Measurements from ENCODE around the gene NUBPL.
A peak's percentile ranks its signal among the peaks of the same experiment; 100 is the strongest.

Gene NUBPL

DNA sequence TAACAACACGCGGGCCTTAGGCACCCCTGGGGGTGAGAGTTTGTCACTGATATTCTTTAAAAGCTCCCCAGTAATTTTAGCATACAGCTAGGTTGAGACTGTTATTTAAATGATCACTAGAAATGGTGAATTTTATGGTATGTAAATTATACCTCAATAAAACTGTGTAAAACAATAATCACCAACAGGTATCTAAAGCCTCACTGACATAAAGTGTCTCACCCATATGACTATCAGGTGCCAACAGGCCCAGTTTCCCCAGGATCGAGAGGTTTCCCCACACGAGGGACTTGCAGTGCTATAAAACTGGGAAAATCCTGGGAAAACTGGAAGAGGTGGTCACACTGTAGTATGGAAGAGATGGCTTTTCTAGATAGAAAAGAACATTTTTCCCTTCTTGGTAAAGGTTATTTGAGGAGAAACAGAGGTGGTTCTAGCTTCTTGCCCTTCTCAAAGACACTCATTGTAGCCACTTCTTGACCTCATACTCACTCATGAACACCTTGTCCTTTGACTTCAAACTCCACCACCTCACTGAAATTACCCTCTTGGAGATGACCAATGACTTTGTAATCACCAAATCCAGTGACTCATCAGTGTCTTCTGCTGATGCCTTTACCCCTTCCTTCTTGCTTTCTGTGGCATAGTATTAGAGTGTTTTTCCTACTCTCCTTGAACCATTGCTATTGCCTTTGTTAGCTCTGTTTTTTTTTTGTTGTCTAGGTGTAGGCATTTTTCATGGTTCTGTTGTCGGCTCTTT lies 24.8 kb upstream of the NUBPL start:
- no peaks in the 10 kb centered on the region for H3K27me3 Mint-ChIP-seq (ENCODE audit: low read depth)
- H3K9me3 Mint-ChIP-seq: no peaks in the 10 kb centered on the region
- TF ChIP-seq, protein P1, sequence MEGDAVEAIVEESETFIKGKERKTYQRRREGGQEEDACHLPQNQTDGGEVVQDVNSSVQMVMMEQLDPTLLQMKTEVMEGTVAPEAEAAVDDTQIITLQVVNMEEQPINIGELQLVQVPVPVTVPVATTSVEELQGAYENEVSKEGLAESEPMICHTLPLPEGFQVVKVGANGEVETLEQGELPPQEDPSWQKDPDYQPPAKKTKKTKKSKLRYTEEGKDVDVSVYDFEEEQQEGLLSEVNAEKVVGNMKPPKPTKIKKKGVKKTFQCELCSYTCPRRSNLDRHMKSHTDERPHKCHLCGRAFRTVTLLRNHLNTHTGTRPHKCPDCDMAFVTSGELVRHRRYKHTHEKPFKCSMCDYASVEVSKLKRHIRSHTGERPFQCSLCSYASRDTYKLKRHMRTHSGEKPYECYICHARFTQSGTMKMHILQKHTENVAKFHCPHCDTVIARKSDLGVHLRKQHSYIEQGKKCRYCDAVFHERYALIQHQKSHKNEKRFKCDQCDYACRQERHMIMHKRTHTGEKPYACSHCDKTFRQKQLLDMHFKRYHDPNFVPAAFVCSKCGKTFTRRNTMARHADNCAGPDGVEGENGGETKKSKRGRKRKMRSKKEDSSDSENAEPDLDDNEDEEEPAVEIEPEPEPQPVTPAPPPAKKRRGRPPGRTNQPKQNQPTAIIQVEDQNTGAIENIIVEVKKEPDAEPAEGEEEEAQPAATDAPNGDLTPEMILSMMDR (IDR thresholded peaks at IDR 0.05; ENCODE audit: unreplicated experiment in 3 of 3): no peak
- no peaks in the 10 kb centered on the region for H3K4me1 Mint-ChIP-seq
- no peaks in the 10 kb centered on the region for H3K36me3 Mint-ChIP-seq (ENCODE audit: low read depth)
- no peak overlapping the region for H3K4me3 Mint-ChIP-seq
- no peak overlapping the region for H3K27ac Mint-ChIP-seq

DNA sequence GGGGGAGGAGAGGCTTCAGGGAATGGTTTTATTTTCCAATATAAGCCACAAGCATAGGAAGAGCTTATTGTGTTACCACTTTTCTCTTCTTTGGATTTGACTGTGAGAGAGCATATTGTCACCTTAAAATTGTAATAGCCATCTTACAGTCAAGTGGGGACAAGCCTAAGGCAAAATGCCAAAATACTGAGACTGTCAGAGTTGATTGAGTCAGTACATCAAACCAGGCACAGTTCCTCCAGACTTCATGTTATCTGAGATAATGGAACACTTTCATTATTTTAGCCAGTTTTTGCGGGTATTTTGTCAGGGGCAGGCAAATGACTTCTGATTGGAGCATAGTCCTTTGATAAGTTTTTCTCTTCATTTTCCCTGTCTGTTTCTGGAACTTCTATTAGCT lies 19.5 kb upstream of the NUBPL start:
- Mint-ChIP-seq H3K4me3 (no peak overlapping the region), H3K27me3 (ENCODE audit: low read depth) (peaks cover 7% of the 10 kb centered on the region), H3K4me1 (peaks cover 12% of the 10 kb centered on the region), H3K36me3 (ENCODE audit: low read depth) (no peaks in the 10 kb centered on the region), H3K27ac (no peak overlapping the region), H3K9me3 (no peaks in the 10 kb centered on the region)
- TF ChIP-seq, protein P1 (IDR thresholded peaks at IDR 0.05; ENCODE audit: unreplicated experiment in 3 of 3): no peak

DNA sequence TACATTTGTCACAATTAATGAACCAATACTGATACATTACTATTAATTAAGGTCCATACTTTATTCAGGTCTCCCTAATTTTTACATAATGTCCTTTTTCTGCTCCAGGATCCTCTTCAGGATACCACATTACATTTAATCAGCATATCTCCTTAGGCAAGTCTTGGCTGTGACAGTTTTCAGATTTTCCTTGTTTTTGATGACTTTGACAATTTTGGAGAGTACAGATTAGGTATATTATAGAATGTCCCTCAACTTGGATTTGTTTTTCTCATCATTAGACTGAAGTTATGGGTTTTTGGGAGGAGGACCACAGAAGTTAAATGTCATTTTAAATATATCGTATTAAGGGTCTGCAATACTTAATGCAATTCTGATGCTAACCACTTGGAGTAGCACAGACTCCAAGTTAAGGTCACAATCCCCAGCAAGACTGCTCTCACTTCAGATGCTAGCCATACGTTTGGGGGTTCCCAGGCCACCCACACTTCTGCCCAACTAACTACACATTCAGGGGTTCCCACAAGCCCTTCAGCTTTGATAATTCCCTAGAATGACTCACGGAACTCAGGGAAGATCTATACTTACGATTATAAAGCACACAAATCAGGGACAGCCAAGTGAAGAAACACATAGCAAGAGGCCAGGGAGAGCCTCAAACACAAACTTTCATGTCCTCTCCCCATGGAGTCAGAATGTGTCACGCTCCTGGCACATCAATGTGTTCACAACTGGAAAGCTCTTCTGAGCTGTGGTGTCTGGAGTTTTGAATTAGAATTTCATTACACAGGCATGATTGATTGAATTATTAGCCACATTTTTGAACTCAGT lies 17.0 kb upstream of the NUBPL start:
- Mint-ChIP-seq H3K4me3 (no peak overlapping the region), H3K36me3 (ENCODE audit: low read depth) (no peaks in the 10 kb centered on the region), H3K9me3 (peaks cover 8% of the 10 kb centered on the region), H3K27me3 (ENCODE audit: low read depth) (peaks cover 7% of the 10 kb centered on the region), H3K4me1 (peaks cover 12% of the 10 kb centered on the region), H3K27ac (no peak overlapping the region)
- TF ChIP-seq, protein P1 (IDR thresholded peaks at IDR 0.05; ENCODE audit: unreplicated experiment in 3 of 3): peak in 2 of 3 experiments; percentile 19 to 21

DNA sequence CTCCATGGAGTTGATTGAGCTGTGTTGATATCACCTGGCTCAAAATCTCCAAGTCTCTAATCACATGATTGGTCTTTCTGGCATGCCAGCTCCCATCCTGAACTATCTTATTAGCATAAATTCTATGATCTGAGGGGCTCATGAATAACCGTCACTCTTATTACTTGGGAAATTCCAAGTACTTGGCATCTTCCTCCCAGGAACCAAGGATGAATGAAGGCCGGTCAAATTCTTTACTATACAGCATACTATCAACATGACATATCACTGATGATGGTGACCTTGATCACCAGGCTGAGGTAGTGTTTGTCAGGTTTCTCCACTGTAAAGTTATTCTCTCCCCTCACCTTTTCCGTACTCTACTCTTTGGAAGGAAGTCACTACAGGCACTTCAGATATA lies 16.4 kb upstream of the NUBPL start:
- Mint-ChIP-seq H3K27ac (peak overlapping the region in 1 of 3 experiments; percentile 68), H3K36me3 (ENCODE audit: low read depth) (no peaks in the 10 kb centered on the region), H3K4me3 (no peak overlapping the region), H3K27me3 (ENCODE audit: low read depth) (peaks cover 10% of the 10 kb centered on the region), H3K4me1 (peaks cover 12% of the 10 kb centered on the region), H3K9me3 (peaks cover 8% of the 10 kb centered on the region)
- TF ChIP-seq, protein P1 (IDR thresholded peaks at IDR 0.05; ENCODE audit: unreplicated experiment in 3 of 3): no peak

DNA sequence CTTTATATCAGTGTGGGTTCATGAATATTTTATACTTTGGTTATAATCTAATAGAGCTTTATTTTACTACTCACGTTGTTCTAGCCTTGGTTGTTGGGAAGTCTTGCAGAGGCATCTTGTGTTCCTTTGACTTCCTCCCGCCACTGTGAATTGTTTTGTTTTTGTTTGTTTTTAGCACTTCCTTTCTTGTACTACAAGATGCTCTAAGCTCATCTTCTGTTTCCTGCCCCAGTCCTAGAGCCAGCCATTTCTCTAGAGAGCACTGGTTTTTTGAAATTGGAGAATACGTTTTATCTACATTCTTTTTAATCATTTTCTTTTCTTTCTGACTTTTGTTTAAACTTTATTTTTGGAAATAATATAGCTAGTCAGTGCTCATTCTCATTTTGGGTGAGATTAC lies 15.9 kb upstream of the NUBPL start:
- Mint-ChIP-seq H3K4me3 (no peak overlapping the region), H3K27ac (peak overlapping the region; percentile 3 to 75 (median 68)), H3K9me3 (peaks cover 11% of the 10 kb centered on the region), H3K27me3 (ENCODE audit: low read depth) (peaks cover 15% of the 10 kb centered on the region), H3K4me1 (peaks cover 12% of the 10 kb centered on the region), H3K36me3 (ENCODE audit: low read depth) (no peaks in the 10 kb centered on the region)
- TF ChIP-seq, protein P1 (IDR thresholded peaks at IDR 0.05; ENCODE audit: unreplicated experiment in 3 of 3): no peak
